ENCODE data around the gene MRPL58.
"Not testable (repeated sequence)": the region's sequence is repeated elsewhere in the genome, so short reads cannot be mapped to it uniquely, and the experiment has no call there.

Gene MRPL58

GRCh38 chr17:75001915-75002843 is 10.3 kb upstream of the MRPL58 start:
- H3K27ac Mint-ChIP-seq, result peak overlapping the region; percentile 37
- DNase-seq, result no peak
- H3K36me3 Mint-ChIP-seq (ENCODE audit: low read depth), result peaks cover 4% of the 10 kb centered on the region
- no peak overlapping the region for H3K4me3 Mint-ChIP-seq
- no peaks in the 10 kb centered on the region for H3K27me3 Mint-ChIP-seq
- no peaks in the 10 kb centered on the region for H3K9me3 Mint-ChIP-seq
- peaks cover 10% of the 10 kb centered on the region for H3K4me1 Mint-ChIP-seq (ENCODE audit: low read depth)

- Mint-ChIP-seq H3K4me1 (ENCODE audit: low read depth) (peaks cover 9% of the 10 kb centered on the region), H3K9me3 (no peaks in the 10 kb centered on the region), H3K4me3 (no peak overlapping the region), H3K27me3 (no peaks in the 10 kb centered on the region), H3K36me3 (ENCODE audit: low read depth) (peaks cover 6% of the 10 kb centered on the region), H3K27ac (no peak overlapping the region)
- DNase-seq, result no peak
Observed at GRCh38 chr17:75003070-75003956, 9.2 kb upstream of the MRPL58 start.

GRCh38 chr17:75003957-75004355 is 8.5 kb upstream of the MRPL58 start:
- H3K4me1 Mint-ChIP-seq (ENCODE audit: low read depth), result peaks cover 7% of the 10 kb centered on the region
- no peak overlapping the region for H3K27ac Mint-ChIP-seq
- no peaks in the 10 kb centered on the region for H3K27me3 Mint-ChIP-seq
- peaks cover 6% of the 10 kb centered on the region for H3K36me3 Mint-ChIP-seq (ENCODE audit: low read depth)
- no peaks in the 10 kb centered on the region for H3K9me3 Mint-ChIP-seq
- no peak for DNase-seq
- no peak overlapping the region for H3K4me3 Mint-ChIP-seq

- no peak for DNase-seq
- peaks cover 7% of the 10 kb centered on the region for H3K4me1 Mint-ChIP-seq (ENCODE audit: low read depth)
Observed at GRCh38 chr17:75004371-75004770, 8.1 kb upstream of the MRPL58 start.

GRCh38 chr17:75005291-75005690 is 7.2 kb upstream of the MRPL58 start:
- H3K9me3 Mint-ChIP-seq, result no peaks in the 10 kb centered on the region
- H3K27ac Mint-ChIP-seq, result no peak overlapping the region
- peaks cover 8% of the 10 kb centered on the region for H3K36me3 Mint-ChIP-seq (ENCODE audit: low read depth)
- no peak overlapping the region for H3K4me3 Mint-ChIP-seq
- no peaks in the 10 kb centered on the region for H3K27me3 Mint-ChIP-seq
- DNase-seq, result no peak
- H3K4me1 Mint-ChIP-seq (ENCODE audit: low read depth), result peaks cover 7% of the 10 kb centered on the region

More at GRCh38 chr17:75004371-75004770, 8.1 kb upstream of the MRPL58 start:
- no peaks in the 10 kb centered on the region for H3K9me3 Mint-ChIP-seq
- H3K36me3 Mint-ChIP-seq (ENCODE audit: low read depth), result peaks cover 7% of the 10 kb centered on the region
- no peaks in the 10 kb centered on the region for H3K27me3 Mint-ChIP-seq
- H3K4me3 Mint-ChIP-seq, result no peak overlapping the region
- no peak overlapping the region for H3K27ac Mint-ChIP-seq

- Mint-ChIP-seq H3K36me3 (ENCODE audit: low read depth) (peaks cover 13% of the 10 kb centered on the region), H3K4me1 (ENCODE audit: low read depth) (peaks cover 12% of the 10 kb centered on the region)
- not testable (repeated sequence) for H3K27ac Mint-ChIP-seq, H3K27me3 Mint-ChIP-seq, DNase-seq, H3K9me3 Mint-ChIP-seq, H3K4me3 Mint-ChIP-seq
Observed at GRCh38 chr17:75006084-75006483, 6.4 kb upstream of the MRPL58 start.

- DNase-seq, result no peak
- Mint-ChIP-seq H3K36me3 (ENCODE audit: low read depth) (peaks cover 16% of the 10 kb centered on the region), H3K9me3 (no peaks in the 10 kb centered on the region), H3K27ac (no peak overlapping the region), H3K27me3 (no peaks in the 10 kb centered on the region), H3K4me3 (no peak overlapping the region), H3K4me1 (ENCODE audit: low read depth) (peaks cover 18% of the 10 kb centered on the region)
Observed at GRCh38 chr17:75006653-75007052, 5.8 kb upstream of the MRPL58 start.

GRCh38 chr17:75008373-75008772 is 4.1 kb upstream of the MRPL58 start:
- Mint-ChIP-seq H3K36me3 (ENCODE audit: low read depth) (peaks cover 31% of the 10 kb centered on the region), H3K27me3 (no peaks in the 10 kb centered on the region), H3K4me1 (ENCODE audit: low read depth) (peaks cover 18% of the 10 kb centered on the region), H3K4me3 (no peak overlapping the region), H3K9me3 (no peaks in the 10 kb centered on the region), H3K27ac (no peak overlapping the region)
- no peak for DNase-seq

GRCh38 chr17:75009139-75009724 is 3.2 kb upstream of the MRPL58 start:
- Mint-ChIP-seq H3K9me3 (no peaks in the 10 kb centered on the region), H3K4me1 (ENCODE audit: low read depth) (peaks cover 24% of the 10 kb centered on the region), H3K27ac (no peak overlapping the region), H3K27me3 (no peaks in the 10 kb centered on the region), H3K4me3 (no peak overlapping the region), H3K36me3 (ENCODE audit: low read depth) (peaks cover 34% of the 10 kb centered on the region)
- no peak for DNase-seq

- Mint-ChIP-seq H3K27ac (peak overlapping the region; percentile 94), H3K9me3 (no peaks in the 10 kb centered on the region), H3K4me3 (peak overlapping the region; percentile 97), H3K4me1 (ENCODE audit: low read depth) (peaks cover 32% of the 10 kb centered on the region), H3K36me3 (ENCODE audit: low read depth) (peaks cover 40% of the 10 kb centered on the region), H3K27me3 (no peaks in the 10 kb centered on the region)
- DNase-seq, result peak; percentile 43
Observed at GRCh38 chr17:75010683-75011400, 1.6 kb upstream of the MRPL58 start.

GRCh38 chr17:75011401-75012095 is 922 bp upstream of the MRPL58 start:
- Mint-ChIP-seq H3K27ac (peak overlapping the region; percentile 94), H3K36me3 (ENCODE audit: low read depth) (peaks cover 45% of the 10 kb centered on the region)

GRCh38 chr17:75012096-75012345 is 449 bp upstream of the MRPL58 start:
- Mint-ChIP-seq H3K27ac (peak overlapping the region; percentile 94), H3K27me3 (no peaks in the 10 kb centered on the region), H3K4me1 (ENCODE audit: low read depth) (peaks cover 34% of the 10 kb centered on the region), H3K4me3 (peak overlapping the region; percentile 97), H3K36me3 (ENCODE audit: low read depth) (peaks cover 49% of the 10 kb centered on the region), H3K9me3 (no peaks in the 10 kb centered on the region)
- DNase-seq, result no peak

More at GRCh38 chr17:75011401-75012095, 922 bp upstream of the MRPL58 start:
- Mint-ChIP-seq H3K9me3 (no peaks in the 10 kb centered on the region), H3K27me3 (no peaks in the 10 kb centered on the region), H3K4me3 (peak overlapping the region; percentile 97), H3K4me1 (ENCODE audit: low read depth) (peaks cover 34% of the 10 kb centered on the region)
- DNase-seq, result peak; percentile 49

- DNase-seq, result no peak
- Mint-ChIP-seq H3K9me3 (no peaks in the 10 kb centered on the region), H3K27me3 (no peaks in the 10 kb centered on the region), H3K4me1 (ENCODE audit: low read depth) (peaks cover 34% of the 10 kb centered on the region), H3K4me3 (peak overlapping the region; percentile 97), H3K36me3 (ENCODE audit: low read depth) (peaks cover 54% of the 10 kb centered on the region), H3K27ac (peak overlapping the region; percentile 94)
Observed at GRCh38 chr17:75013092-75013559, 656 bp downstream of the MRPL58 start.
